NCI-H146 treated with DMSO at 0.1 percent for 48 hours (cell line): ENCODE data around the gene TAS1R3.
"Not testable (repeated sequence)": the region's sequence is repeated elsewhere in the genome, so short reads cannot be mapped to it uniquely, and the experiment has no call there.

Experiments used
- DNase-seq: peaks from one replicate; lab custom pipeline; 2025; ENCODE audit not compliant: unreplicated experiment; lab: John Stamatoyannopoulos, UW

The TAS1R3 gene

DNA sequence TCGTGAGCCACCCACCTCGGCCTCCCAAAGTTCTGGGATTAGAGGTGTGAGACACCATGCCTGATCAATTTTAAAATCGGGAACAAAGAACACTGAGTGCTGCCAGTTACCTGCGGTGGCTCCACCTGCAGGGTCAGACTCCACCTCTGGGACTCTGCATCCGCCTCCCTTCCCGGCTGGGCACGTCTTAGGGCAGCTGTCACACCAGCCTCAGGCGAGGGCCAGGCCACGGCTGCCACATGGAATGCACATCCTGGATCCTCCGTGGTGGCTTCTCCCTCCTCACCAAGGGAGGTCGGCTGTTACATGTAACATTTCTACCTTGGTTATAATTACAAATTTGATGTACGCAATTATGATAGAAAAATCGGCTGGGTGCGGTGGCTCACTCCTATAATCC lies 33.2 kb downstream of the TAS1R3 start:
- DNase-seq = no peak

DNA sequence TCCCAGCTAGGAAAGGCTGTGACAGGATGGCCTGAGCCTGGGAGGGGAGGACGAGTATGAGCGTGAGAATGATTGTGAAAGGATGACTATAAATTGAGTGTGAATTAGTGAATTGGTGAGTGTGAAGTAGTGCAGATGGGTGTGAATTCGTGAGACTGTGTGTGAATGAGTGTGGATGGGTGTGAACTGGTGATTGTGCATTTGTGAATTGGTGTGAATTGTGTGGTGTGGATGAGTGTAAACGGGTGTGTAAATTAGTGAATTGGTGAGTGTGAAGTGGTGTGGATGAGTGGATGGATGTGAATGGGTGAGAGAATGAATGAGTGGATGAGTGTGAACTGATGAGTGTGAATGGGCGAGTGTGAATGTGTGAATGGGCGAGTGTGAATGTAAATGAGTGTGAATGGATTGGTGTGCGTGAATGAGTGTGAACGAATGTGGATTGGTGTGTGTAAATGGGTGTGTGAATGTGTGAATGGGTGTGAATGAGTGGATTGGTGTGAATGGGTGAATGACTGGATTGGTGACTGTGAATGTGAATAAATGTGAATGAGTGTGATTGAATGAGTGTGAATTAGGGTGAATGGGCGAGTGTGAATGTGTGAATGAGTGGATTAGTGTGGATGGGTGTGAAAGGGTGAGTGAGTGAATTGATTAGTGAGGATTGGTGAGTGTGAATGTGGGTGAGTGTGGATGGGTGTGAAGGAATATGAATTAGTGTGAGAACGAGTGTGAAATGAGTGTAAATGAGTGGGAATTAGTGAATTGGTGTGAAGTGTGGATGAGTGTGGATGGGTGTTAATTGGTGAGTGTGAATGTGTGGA lies 35.0 kb downstream of the TAS1R3 start:
- no peak for DNase-seq

DNA sequence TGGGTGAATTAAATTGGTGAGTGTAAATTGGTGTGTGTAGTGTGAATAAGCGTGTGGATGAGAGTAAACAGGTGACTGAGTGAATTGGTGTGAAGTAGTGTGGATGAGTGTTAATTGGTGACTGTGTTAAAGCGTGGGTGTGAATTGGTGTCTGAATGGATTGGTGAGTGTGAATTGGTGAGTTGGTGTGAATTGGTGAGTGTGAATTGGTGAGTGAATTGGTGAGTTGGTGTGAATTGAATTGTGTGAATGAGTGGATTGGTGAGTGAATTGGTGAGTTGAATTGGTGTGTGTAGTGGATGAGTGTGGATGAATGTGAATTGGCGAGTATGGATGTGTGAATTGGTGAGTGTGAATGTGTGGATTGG lies 35.6 kb downstream of the TAS1R3 start:
- DNase-seq = no peak

DNA sequence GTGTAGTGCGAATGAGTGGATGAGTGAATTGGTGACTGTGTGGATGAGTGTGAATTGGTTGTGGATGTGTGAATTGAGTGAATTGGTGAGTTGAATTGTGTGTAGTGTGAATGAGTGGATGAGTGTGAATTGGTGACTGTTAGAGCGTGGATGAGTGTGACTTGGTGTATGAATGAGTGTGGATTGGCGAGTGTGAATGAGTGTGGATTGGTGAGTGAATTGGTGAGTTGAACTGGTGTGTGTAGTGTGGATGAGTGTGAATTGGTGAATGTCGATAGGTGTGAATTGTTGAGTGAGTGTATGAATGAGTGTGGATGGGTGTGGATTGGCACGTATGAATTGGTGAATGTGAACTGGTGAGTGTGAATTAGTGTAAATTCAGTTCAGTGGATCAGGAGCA lies 36.2 kb downstream of the TAS1R3 start:
- DNase-seq = no peak

DNA sequence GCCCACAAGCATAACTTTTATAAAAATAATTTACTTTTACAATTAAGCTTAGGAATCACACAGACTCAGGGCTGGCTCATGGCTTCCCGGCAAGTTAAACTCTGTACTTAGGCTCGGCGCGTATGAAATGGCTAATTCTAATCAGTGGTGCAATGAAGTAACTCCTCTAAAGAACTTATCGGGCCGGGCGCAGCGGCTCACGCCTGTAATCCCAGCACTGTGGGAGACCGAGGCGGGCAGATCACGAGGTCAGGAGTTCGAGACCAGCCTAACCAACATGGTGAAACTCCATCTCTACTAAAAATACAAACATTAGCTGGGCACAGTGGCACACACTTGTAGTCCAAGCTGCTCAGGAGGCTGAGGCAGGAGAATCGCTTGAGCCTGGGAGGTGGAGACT lies 39.0 kb downstream of the TAS1R3 start:
- not testable (repeated sequence) for DNase-seq

DNA sequence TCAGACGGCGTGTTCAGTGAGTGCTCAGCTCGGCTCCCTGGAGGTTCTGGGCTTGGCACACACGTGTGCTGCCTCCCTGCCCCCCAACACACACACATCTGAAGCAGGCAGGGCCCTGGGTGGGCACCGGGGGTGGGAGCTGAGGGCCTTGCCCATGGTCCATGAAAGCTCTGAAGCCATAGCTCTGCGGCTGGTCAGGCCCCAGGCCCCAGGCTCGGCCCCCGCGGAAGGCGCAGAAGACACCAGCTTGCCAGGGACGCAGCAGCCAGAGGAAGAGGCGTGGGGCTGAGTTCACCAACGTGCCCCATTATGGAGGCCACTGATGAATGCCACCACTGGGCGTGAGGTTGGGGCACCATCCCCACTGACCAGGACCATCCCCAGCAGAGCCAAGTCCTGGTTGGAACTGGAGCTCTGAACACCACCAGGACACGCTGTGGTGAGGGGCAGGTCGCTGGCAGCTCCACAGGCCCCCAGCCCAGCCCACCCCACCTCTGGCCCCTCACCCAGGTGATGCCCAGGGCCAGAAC lies 39.8 kb downstream of the TAS1R3 start:
- DNase-seq = no peak

DNA sequence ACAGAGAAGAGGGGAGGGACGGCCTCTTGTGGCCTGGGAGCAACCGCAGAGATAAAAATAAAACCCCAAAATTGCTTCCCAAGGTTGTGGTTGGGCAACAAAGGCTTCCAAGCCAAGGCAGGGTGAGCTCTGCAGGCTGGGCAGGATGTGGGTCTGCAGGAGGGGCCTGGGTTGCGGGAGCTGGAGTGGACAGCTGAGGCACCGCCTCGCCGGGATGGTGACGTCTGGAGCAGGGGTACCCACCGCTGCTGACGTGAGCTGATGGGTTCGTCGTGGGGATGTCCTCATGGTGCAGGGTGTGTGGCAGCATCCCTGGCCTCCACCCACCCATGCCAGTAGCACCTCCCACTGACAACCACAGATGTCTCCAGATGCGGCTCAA lies 40.3 kb downstream of the TAS1R3 start:
- DNase-seq = no peak

DNA sequence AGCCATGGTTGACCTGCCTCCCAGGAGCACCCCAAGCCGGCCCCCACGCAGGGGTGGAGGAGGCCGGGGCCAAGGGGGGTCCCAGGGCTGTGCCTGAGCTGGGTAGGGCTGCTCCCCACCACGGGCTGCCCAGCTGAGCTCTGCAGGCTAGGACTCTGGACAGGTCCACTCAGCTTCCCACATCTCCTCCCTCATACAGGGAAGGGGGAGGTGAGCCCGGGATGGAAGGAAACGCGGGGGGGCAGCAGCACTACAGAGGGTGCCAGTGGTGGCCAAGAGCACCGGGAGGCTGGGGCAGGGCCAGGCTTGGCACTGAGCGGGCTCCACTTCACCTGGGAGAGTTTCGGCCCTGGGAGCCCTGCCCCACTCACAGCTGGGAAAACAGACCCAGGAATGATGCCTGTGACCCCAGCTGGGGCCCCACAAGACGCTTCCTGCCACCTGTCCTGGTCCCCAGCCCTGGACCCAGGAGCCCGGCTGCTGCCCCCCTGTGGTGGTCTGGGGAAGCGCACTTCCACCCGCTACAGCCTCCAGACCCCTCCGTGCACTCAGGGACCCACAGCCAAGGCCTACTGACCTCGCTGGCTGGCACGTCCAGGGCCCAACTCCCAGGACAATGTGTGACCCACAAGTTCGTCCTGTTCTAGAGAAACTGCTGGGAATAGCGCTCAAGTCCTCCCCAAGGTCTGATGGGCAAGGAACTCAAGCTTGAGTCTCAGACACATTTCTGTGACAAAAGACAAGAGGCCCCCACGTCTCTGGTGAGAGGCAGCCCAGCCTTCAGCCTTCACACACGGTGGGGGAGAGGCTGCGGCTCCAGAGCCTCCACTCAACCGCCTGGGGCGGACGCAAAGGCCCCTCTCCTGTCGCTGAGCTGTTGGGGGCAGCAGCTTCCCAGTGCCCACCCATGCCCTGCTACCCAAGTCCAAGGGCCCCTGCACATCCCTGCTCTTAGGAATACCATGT lies 40.9 kb downstream of the TAS1R3 start:
- peak; percentile 26 for DNase-seq

DNA sequence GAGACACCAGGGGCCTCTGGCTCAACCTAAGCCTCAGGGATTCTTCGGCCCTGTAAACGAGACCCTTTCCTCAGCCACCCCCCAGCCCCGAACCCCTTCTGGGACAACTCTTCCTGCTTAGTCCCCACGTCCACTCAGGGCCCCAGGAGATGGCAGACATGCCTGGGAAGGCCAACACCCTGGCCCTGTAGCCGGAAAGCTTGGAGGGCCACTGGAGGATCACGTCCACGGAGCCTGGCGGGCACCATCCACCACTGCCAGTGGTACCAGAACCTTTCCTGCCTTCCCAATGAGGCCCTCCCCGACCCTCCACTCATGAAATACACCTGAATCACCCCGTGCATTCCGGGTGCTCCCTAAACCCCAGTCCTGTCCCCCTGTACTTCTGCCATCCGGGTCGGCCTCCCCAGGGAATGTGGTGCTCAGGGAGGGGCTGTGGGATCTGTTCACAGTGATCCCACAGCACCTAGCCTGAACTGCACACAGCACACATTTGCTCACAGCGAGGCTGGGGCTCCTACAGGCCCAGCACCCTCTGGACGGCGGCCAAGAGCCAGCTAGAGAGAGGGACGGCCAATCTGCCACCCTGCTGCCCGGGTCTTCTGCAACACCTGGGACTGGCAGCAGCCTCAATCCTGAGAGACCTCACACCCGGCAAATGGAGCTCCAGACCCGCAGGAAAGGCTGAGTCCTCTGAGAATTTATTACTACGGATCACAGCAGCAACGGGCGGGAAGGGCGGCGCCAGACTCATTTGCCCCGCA lies 42.2 kb downstream of the TAS1R3 start:
- DNase-seq = no peak

DNA sequence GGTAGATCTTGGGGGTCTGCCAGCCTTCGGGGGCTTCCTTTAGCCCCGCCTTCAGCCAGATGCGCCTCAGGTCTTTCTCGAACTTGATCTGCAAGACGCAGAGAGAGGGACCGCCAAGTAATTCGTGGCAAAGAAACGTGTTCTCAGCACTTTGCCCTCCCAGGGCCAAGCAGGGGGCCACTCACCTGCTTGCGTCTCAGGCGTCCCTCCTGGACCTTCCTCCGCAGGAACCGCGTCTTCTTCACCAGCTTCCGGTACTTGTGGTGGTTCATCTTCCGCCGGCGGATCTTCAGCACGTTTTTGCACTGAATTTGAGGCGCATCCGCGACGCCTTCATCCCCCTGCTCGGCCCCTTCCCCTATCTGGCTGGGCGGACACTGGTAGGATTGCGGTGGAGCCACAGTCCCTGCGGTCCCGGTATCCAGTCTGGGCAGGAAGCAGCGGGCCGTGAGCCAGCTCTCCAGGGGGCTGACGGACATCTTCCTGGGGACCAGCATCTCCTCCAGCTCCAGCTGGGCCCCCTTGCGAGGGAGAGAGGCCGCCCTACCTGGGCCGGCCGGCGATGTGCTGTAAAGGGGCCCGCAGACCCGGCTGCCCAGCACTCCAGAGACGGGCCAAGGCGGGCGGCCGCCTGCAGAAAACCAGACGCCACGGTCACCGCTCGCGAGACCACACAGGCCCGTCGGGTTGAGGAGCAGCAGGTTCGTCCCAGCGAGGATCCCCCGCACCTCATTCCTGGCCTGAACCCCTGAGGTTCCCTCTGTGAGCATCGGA lies 42.9 kb downstream of the TAS1R3 start:
- no peak for DNase-seq

DNA sequence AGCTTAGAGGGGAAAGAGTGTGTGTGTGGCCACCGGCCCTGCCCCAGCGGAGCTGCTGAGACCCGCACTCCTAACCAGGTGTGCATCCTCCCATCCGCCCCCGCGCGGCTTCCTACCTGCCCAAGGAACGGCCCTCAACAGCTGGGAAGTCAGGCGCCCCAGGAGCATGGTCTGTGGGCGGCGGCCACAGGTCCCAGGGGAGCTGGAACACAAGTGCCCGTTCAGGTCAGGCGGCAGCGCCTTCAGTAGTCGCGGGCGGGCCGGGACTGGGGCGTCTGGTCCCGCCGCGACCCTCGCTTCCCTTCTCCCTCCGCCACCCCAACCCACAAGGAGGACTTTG lies 43.5 kb downstream of the TAS1R3 start:
- no peak for DNase-seq

DNA sequence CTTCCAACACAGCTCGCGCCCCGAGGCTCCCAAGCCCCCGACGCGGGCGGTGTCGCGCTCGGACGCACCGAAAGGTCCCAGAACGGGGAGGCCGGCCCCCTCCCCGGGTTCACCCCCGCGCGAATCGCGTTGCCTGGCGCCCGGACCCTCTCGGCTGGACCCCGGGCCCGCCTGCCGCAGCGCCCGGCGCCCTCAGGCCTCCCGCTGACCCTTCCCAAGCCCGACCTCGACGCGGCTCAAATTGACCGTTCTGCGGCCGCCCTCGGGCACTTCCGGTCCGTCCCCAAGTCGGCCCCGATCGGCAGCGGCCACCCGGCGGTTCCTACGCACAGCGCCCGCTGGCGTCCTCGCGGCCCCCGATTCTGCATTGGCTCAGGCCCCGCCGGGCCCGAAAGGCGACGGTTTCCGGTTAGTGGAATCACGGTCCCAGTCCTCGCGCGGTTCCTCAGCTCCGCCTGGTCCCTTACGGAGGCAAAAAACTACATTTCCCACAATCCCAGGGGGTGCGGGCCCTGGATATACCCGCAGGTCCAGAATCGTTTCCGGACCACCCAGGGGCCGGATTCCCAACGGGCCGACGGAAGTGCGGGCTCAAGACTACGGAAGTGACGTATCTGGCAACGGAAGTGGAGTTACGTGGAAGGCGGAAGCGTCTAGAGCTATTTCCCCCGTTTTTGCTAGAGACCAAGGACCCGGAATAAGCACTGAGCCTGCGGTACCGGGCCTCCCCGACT lies 44.0 kb downstream of the TAS1R3 start, which contains the start of gene AURKAIP1:
Gene AURKAIP1 (minus strand): TSS at position 279 of the 734 bp plus-strand sequence. CDS start 451 bp downstream, outside the sequence.
- peak; percentile 91 for DNase-seq

DNA sequence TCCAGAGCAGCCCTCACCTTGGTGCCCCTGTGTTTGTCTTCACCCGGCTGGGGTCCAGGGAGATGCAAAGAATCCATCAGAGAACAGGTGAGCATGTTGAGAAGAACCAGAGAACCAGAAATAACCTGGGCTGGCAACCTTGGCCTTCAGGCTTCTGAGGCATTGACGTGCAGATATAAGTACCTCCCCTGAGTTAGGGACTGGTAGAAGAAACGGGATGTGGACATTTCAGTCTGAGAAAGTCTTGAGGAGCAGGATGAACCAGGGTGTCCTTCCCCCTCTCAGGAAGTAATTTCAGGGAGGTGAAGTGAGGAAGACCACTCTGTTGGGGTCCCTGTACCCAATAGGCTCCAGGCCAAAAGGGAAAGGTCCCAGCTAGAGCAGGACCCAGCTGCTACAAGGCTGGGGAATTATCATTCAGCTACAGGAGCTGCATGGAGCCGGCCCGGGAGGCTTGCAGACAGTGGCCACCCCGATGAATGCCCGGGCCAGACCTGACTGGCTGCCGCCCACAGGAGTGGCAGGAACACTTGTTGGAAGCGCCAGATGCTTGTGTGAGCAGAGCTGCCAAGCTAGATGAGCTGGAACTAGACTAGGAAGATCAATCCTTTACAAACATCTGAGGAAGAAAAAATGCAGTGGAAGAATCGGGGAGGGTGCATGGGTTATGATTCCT lies 45.6 kb downstream of the TAS1R3 start:
- DNase-seq = no peak

DNA sequence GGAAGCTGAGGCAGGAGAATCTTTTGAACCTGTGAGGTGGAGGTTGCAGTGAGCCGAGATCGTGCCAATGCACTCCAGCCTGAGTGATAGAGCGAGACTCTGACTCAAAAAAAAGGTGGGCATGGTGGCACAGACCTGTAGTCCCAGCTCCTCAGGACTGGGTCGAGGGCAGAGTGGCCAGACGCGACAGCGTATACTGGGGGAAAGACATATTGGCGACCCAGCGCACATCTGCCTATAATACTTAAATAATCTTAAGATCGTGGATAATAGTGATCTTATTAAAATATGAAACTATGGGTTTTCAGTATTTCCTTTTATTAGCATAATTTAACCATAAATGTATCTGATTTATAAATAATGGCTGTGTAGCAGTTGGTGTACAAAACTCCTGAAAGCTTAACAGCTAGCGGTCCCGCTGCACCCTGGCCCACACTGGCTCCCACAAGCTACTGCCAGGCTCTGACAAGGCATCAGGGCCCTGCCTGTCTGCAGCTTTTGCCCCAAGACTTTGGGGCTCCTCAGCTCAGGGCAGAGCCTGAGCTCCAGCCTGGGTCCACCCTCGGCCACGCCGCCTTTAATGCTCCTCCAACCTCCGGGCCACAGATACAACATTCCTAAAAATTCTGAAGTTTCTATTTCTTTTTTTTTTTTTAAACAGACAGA lies 46.6 kb downstream of the TAS1R3 start:
- no peak for DNase-seq

DNA sequence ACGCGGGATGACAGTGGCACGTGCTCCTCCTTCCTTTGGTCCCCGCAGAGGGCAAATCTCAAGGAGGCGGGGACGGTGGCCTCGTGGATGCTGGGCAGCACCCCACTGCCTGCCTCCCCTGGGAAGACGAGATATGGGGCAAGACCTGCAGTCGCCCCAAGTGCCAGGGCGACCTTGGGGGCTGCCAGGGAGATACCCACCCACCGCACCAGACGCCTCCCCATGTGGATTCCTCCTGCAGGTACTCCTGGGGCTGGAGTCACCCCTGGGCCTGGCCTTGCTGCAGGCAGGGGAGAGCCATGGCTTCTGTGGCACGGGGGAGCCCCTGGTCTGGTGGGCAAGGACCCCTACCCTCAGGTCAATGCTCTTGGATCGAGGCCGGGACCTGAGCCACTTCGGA lies 49.8 kb downstream of the TAS1R3 start:
- no peak for DNase-seq

DNA sequence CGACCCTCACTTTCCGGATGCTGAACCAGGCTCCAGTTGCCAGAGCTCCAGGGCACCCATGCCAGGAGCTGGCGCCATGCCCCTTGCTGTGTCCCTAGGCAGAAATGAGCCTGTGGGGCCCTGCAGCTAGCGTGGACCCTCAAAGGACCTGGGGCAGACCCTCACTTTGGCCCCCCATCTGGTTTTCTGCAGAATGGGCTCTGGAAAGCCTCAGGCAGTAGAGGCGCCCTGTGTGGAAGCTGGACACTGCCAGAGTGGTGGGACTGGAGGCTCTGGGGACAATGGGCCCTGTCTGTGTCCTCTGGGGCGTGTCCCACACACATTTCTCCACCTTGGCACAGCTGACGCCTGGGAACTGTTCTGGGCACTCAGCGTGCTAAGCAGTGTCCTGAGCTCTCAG lies 50.2 kb downstream of the TAS1R3 start:
- DNase-seq = no peak
